CD14-positive monocyte (primary cell): Measurements from ENCODE around the gene GALNT15. TPM values are rescaled to one million over a fixed set of nuclear protein-coding genes. Genes with fewer than 3 reads are reported as not detected.

ENCODE experiments used
- DNase-seq, 3 donors: peaks; one replicate each; pipeline ENCODE4 v3.0.0-alpha.2; 2011 to 2022
- H2AFZ ChIP-seq: 2 replicates; pipeline ENCODE4 v1.6.0; 2012; ENCODE audit warnings: mild to moderate bottlenecking, low read depth, low read length, inconsistent platforms; ENCODE audit not compliant: insufficient read depth, poor library complexity, severe bottlenecking
- H3K27ac ChIP-seq, 2 donors: 1 replicate in 1 of 2; 2 replicates in 1 of 2; pipeline ENCODE4 v1.5.1; 2012 to 2013; ENCODE audit warnings: low read length in 2 of 2, control low read depth in 1 of 2, inconsistent platforms in 1 of 2, low read depth in 1 of 2, mild to moderate bottlenecking in 1 of 2
- H3K27me3 ChIP-seq, 2 donors: one replicate each; pipeline versions ENCODE4 v1.6.0 to v1.6.1; 2011 to 2013; ENCODE audit warnings: low read length in 2 of 2; ENCODE audit not compliant: control insufficient read depth in 2 of 2, insufficient read depth in 2 of 2
- H3K36me3 ChIP-seq, 2 donors: replicated peaks in 1 of 2; 1 replicate in 1 of 2; 2 replicates in 1 of 2; pipeline versions ENCODE4 v1.5.1 to v1.6.1; 2012 to 2013; ENCODE audit warnings: low read length in 2 of 2, control low read depth in 1 of 2, inconsistent platforms in 1 of 2, mild to moderate bottlenecking in 1 of 2; ENCODE audit not compliant: insufficient read depth in 2 of 2, control insufficient read depth in 1 of 2
- H3K4me1 ChIP-seq, 2 donors: 1 replicate in 1 of 2; 2 replicates in 1 of 2; pipeline versions ENCODE4 v1.5.1 to v1.6.1; 2012 to 2013; ENCODE audit warnings: low read length in 2 of 2, control low read depth in 1 of 2, inconsistent platforms in 1 of 2, mild to moderate bottlenecking in 1 of 2, moderate library complexity in 1 of 2; ENCODE audit not compliant: insufficient read depth in 2 of 2, control insufficient read depth in 1 of 2
- H3K4me2 ChIP-seq: replicated peaks from 2 replicates; pipeline ENCODE3; 2012; ENCODE audit warnings: low read length, moderate library complexity, mild to moderate bottlenecking; ENCODE audit not compliant: poor library complexity, severe bottlenecking; ENCODE audit errors: extremely low read depth
- H3K4me3 ChIP-seq, 3 experiments: fragments of 200-600 bp in 1 of 3; sonication (generic) in 1 of 3; replicated peaks in 1 of 3; 1 replicate in 2 of 3; 2 replicates in 1 of 3; pipeline ENCODE4 v1.5.1; 2011 to 2013; ENCODE audit warnings: low read length in 3 of 3, mild to moderate bottlenecking in 3 of 3, control low read depth in 2 of 3, low read depth in 2 of 3, inconsistent platforms in 1 of 3, moderate library complexity in 1 of 3
- H3K79me2 ChIP-seq: 2 replicates; pipeline ENCODE4 v1.6.0; 2012; ENCODE audit warnings: mild to moderate bottlenecking, control low read depth, inconsistent platforms, low read length, moderate library complexity; ENCODE audit not compliant: insufficient read depth
- H3K9ac ChIP-seq: 2 replicates; pipeline ENCODE4 v1.6.0; 2017; ENCODE audit warnings: low read length, mild to moderate bottlenecking; ENCODE audit not compliant: insufficient read depth, poor library complexity, severe bottlenecking
- H3K9me3 ChIP-seq, 2 donors: replicated peaks in 1 of 2; 1 replicate in 1 of 2; 2 replicates in 1 of 2; pipeline versions ENCODE4 v1.5.1 to v1.6.1; 2012 to 2013; ENCODE audit warnings: low read length in 2 of 2, control low read depth in 1 of 2; ENCODE audit not compliant: control insufficient read depth in 1 of 2, insufficient read depth in 1 of 2
- H4K20me1 ChIP-seq: 2 replicates; pipeline ENCODE4 v1.6.0; 2012; ENCODE audit warnings: mild to moderate bottlenecking, low read length, control low read depth, moderate library complexity; ENCODE audit not compliant: insufficient read depth
- H3K27ac Mint-ChIP-seq, 7 donors: one replicate each; pipeline ENCODE4 v1.8.0; 2020; ENCODE audit warnings: mild to moderate bottlenecking in 7 of 7, mixed read lengths in 7 of 7, moderate library complexity in 6 of 7, inconsistent platforms in 2 of 7
- H3K27me3 Mint-ChIP-seq, 3 donors: one replicate each; pipeline ENCODE4 v1.8.0; 2021 to 2022; ENCODE audit warnings: low read depth in 3 of 3, mild to moderate bottlenecking in 3 of 3, mixed read lengths in 3 of 3, moderate library complexity in 3 of 3, inconsistent platforms in 1 of 3
- H3K36me3 Mint-ChIP-seq, 2 donors: one replicate each; pipeline ENCODE4 v1.8.0; 2020; ENCODE audit warnings: mixed read lengths in 2 of 2, inconsistent platforms in 1 of 2, mild to moderate bottlenecking in 1 of 2
- H3K4me1 Mint-ChIP-seq: one replicate; pipeline ENCODE4 v1.8.0; 2020; ENCODE audit warnings: mild to moderate bottlenecking, mixed read lengths
- H3K4me3 Mint-ChIP-seq, 2 donors: one replicate each; pipeline ENCODE4 v1.8.0; 2020; ENCODE audit warnings: mild to moderate bottlenecking in 2 of 2, mixed read lengths in 2 of 2, moderate library complexity in 1 of 2
- H3K9me3 Mint-ChIP-seq, 7 donors: one replicate each; pipeline ENCODE4 v1.8.0; 2020 to 2022; ENCODE audit warnings: mixed read lengths in 7 of 7, mild to moderate bottlenecking in 6 of 7, moderate library complexity in 6 of 7, inconsistent platforms in 2 of 7
- WGBS: methylation state at CpG from one replicate; pipeline ENCODE4 v1.1.5; 2013; ENCODE audit warnings: missing lambda C conversion rate; ENCODE audit not compliant: insufficient coverage; 5-methylcytosine and 5-hydroxymethylcytosine counted together
- intact Hi-C, 2 donors: fragments of 100-400 bp; cut with micrococcal nuclease; formaldehyde crosslinking; loops; one replicate each; pipeline versions ENCODE4 v1.15.0 to v1.15.1; 2023
- polyA plus RNA-seq, 3 donors: library from polyadenylated mRNA; depleted of rRNA in 1 of 3; unstranded in 2 of 3; stranded (reverse) in 1 of 3; fragments of 300-500 nt in 2 of 3; fragments of >200 nt in 1 of 3; fragmentation: Illumina TruSeq in 2 of 3; gene quantifications; 1 replicate in 2 of 3; 2 replicates in 1 of 3; pipeline ENCODE4 v1.2.3, GENCODE V29; 2012 to 2021
- TF ChIP-seq, protein P1 (sequence below): fragments of 200-600 bp; IDR thresholded peaks from one replicate; pipeline ENCODE4 v1.8.0; 2022; ENCODE audit warnings: antibody characterized with exemption, mild to moderate bottlenecking

Gene GALNT15
- polyA plus RNA-seq, 3 donors, result not detected

- Histone ChIP-seq H3K27me3 (no peaks in the 10 kb centered on the region), H3K4me2 (no peak overlapping the region), H3K9ac (no peak overlapping the region), H3K4me3 (no peak overlapping the region), H3K36me3 (no peaks in the 10 kb centered on the region), H3K4me1 (peaks cover 14 to 19% of the 10 kb centered on the region in 2 donors), H3K79me2 (no peaks in the 10 kb centered on the region), H3K9me3 (no peaks in the 10 kb centered on the region), H2AFZ (no peak overlapping the region), H3K27ac (no peak overlapping the region), H4K20me1 (no peaks in the 10 kb centered on the region)
- Mint-ChIP-seq H3K4me3 (no peak overlapping the region), H3K4me1 (peaks cover 25% of the 10 kb centered on the region), H3K9me3 (peaks cover 0 to 1% (median 0%) of the 10 kb centered on the region in 7 donors), H3K27me3 (peaks cover 5 to 8% (median 6%) of the 10 kb centered on the region in 3 donors), H3K36me3 (no peaks in the 10 kb centered on the region), H3K27ac (no peak overlapping the region)
- WGBS, result 90% methylated on average over 4 of the region's 4 CpGs
- intact Hi-C loops, result no loop called here
- TF ChIP-seq, protein P1, sequence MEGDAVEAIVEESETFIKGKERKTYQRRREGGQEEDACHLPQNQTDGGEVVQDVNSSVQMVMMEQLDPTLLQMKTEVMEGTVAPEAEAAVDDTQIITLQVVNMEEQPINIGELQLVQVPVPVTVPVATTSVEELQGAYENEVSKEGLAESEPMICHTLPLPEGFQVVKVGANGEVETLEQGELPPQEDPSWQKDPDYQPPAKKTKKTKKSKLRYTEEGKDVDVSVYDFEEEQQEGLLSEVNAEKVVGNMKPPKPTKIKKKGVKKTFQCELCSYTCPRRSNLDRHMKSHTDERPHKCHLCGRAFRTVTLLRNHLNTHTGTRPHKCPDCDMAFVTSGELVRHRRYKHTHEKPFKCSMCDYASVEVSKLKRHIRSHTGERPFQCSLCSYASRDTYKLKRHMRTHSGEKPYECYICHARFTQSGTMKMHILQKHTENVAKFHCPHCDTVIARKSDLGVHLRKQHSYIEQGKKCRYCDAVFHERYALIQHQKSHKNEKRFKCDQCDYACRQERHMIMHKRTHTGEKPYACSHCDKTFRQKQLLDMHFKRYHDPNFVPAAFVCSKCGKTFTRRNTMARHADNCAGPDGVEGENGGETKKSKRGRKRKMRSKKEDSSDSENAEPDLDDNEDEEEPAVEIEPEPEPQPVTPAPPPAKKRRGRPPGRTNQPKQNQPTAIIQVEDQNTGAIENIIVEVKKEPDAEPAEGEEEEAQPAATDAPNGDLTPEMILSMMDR, result no peak
- DNase-seq, result no peak
Observed at GRCh38 chr3:16177382-16177781, 2.9 kb downstream of the GALNT15 start.

- Histone ChIP-seq H3K27ac (no peak overlapping the region), H3K27me3 (no peaks in the 10 kb centered on the region), H3K36me3 (no peaks in the 10 kb centered on the region), H3K4me3 (no peak overlapping the region), H3K9ac (no peak overlapping the region), H3K4me2 (no peak overlapping the region), H4K20me1 (no peaks in the 10 kb centered on the region), H3K4me1 (peaks cover 14 to 19% of the 10 kb centered on the region in 2 donors), H2AFZ (peak overlapping the region; percentile 48), H3K79me2 (no peaks in the 10 kb centered on the region), H3K9me3 (no peaks in the 10 kb centered on the region)
- peak overlapping the region in 1 of 2 donors; percentile 6 for H3K4me3 Mint-ChIP-seq
- TF ChIP-seq, protein P1, result peak; percentile 91
- H3K4me1 Mint-ChIP-seq, result peaks cover 25% of the 10 kb centered on the region
- intact Hi-C loops, result no loop called here
- peaks cover 5 to 8% (median 6%) of the 10 kb centered on the region in 3 donors for H3K27me3 Mint-ChIP-seq
- H3K36me3 Mint-ChIP-seq, result no peaks in the 10 kb centered on the region
- WGBS, result 26% methylated on average over 22 of the region's 22 CpGs
- peaks cover 0 to 1% (median 0%) of the 10 kb centered on the region in 7 donors for H3K9me3 Mint-ChIP-seq
- DNase-seq, result peak; percentile 27 to 60 (median 49)
- no peak overlapping the region for H3K27ac Mint-ChIP-seq
Observed at GRCh38 chr3:16177962-16178627, 3.6 kb downstream of the GALNT15 start.
